Kidney (tissue), 14 donors: ENCODE data around the gene BNC2. TPM values are rescaled to one million over a fixed set of nuclear protein-coding genes. Genes with fewer than 3 reads are reported as not detected.

Experiments
- DNase-seq, 5 donors: peaks; one replicate each; pipeline ENCODE4 v3.0.0-alpha.2; 2013 to 2020
- FAIRE-seq: peaks from 2 replicates; lab custom pipeline; 2012; peaks lifted over from hg19 to GRCh38; lab: Jason Lieb, UNC
- H3K27ac ChIP-seq, 2 donors: one replicate each; pipeline ENCODE4 v1.7.0; 2013; ENCODE audit warnings: low read depth in 2 of 2, low read length in 2 of 2, inconsistent platforms in 1 of 2
- H3K27me3 ChIP-seq: one replicate; pipeline ENCODE4 v1.7.1; 2013; ENCODE audit warnings: low read length, inconsistent platforms; ENCODE audit not compliant: control insufficient read depth, insufficient read depth
- H3K36me3 ChIP-seq, 3 donors: one replicate each; pipeline versions ENCODE4 v1.7.0 to v1.7.1; 2013; ENCODE audit warnings: low read length in 3 of 3, control low read depth in 1 of 3, inconsistent platforms in 1 of 3; ENCODE audit not compliant: insufficient read depth in 3 of 3, control insufficient read depth in 2 of 3
- H3K4me1 ChIP-seq, 3 donors: one replicate each; pipeline versions ENCODE4 v1.7.0 to v1.7.1; 2013; ENCODE audit warnings: low read length in 3 of 3, inconsistent platforms in 1 of 3, low read depth in 1 of 3; ENCODE audit not compliant: control insufficient read depth in 2 of 3, insufficient read depth in 2 of 3
- H3K4me3 ChIP-seq, 3 donors: one replicate each; pipeline versions ENCODE4 v1.7.0 to v1.8.1; 2013; ENCODE audit warnings: low read length in 3 of 3, control low read depth in 1 of 3, inconsistent platforms in 1 of 3
- H3K9ac ChIP-seq, 3 donors: one replicate each; pipeline versions ENCODE4 v1.7.0 to v1.7.1; 2013; ENCODE audit warnings: low read length in 3 of 3, control low read depth in 1 of 3, inconsistent platforms in 1 of 3
- H3K9me3 ChIP-seq, 3 donors: one replicate each; pipeline versions ENCODE4 v1.7.0 to v1.7.1; 2013; ENCODE audit warnings: low read length in 3 of 3, control low read depth in 1 of 3, inconsistent platforms in 1 of 3; ENCODE audit not compliant: control insufficient read depth in 2 of 3, insufficient read depth in 1 of 3
- CTCF ChIP-seq: IDR thresholded peaks from 3 replicates; pipeline ENCODE4 v1.5.1; 2012; ENCODE audit warnings: mild to moderate bottlenecking, moderate library complexity, borderline replicate concordance; ENCODE audit not compliant: insufficient read depth; ENCODE audit errors: extremely low read depth
- intact Hi-C: fragments of 100-400 bp; cut with DNase I; formaldehyde crosslinking; loops from one replicate; pipeline ENCODE4 v1.11.1; 2022
- polyA plus RNA-seq: library from polyadenylated mRNA; stranded (reverse); fragments of 350-450 nt; fragmentation: Illumina TruSeq; extraction: RNeasy Lipid Tissue Mini Kit (QIAGEN cat#74804); gene quantifications from one replicate; pipeline ENCODE4 v1.2.3, GENCODE V29; 2014; ENCODE audit warnings: low read depth, low replicate concordance; ENCODE audit not compliant: insufficient read depth
- total RNA-seq: library from RNA; stranded (reverse); fragmentation: NEBNext Ultra II Directional; extraction: Animal tissue kit (Norgen Biotek cat#: 25700); gene quantifications from one replicate; pipeline ENCODE4 v1.2.1, GENCODE V29; 2021
- donor health status: control.
- donor health status: control.
- donor health status: control.
- donor health status: control.
- donor health status: control.
- donor health status: DM: yes; HTN: yes; CAD: no.
- donor health status: Normal renal cell carcinoma (clear cell type).

Gene BNC2
- total and polyA plus RNA-seq, 2 donors from 2014 or later: 5.4 to 37.9 TPM

- Histone ChIP-seq H3K4me3 (peak overlapping the region; percentile 68 to 78 (median 73)), H3K9me3 (no peaks in the 10 kb centered on the region), H3K9ac (peak overlapping the region; percentile 45 to 86 (median 79)), H3K27ac (peak overlapping the region; percentile 81 to 87), H3K27me3 (no peaks in the 10 kb centered on the region), H3K4me1 (peaks cover 0 to 3% (median 0%) of the 10 kb centered on the region in 3 donors), H3K36me3 (no peaks in the 10 kb centered on the region)
- FAIRE-seq (no peak), DNase-seq (peak; percentile 84 to 93 (median 88))
- intact Hi-C loops: no loop called here
- TF ChIP-seq CTCF: no peak
These were observed 143.6 kb downstream of the BNC2 start for GRCh38 chr9:16726718-16727451.

- intact Hi-C loops: no loop called here
- Histone ChIP-seq H3K36me3 (no peaks in the 10 kb centered on the region), H3K27ac (no peak overlapping the region), H3K27me3 (no peaks in the 10 kb centered on the region), H3K4me1 (no peaks in the 10 kb centered on the region), H3K4me3 (peak overlapping the region; percentile 7 to 68 (median 63)), H3K9me3 (no peaks in the 10 kb centered on the region), H3K9ac (no peak overlapping the region)
- peak in 3 of 5 donors; percentile 30 to 78 (median 65) for DNase-seq
- no peak for TF ChIP-seq CTCF
- no peak for FAIRE-seq
These were observed 144.4 kb downstream of the BNC2 start for GRCh38 chr9:16726029-16726428.

- H3K9ac ChIP-seq: no peak overlapping the region
- intact Hi-C loops: no loop called here
- H3K9me3 ChIP-seq: no peaks in the 10 kb centered on the region
- no peak for TF ChIP-seq CTCF
- H3K36me3 ChIP-seq: no peaks in the 10 kb centered on the region
- peak overlapping the region in 2 of 3 donors; percentile 11 to 68 for H3K4me3 ChIP-seq
- H3K27ac ChIP-seq: peak overlapping the region in 1 of 2 donors; percentile 9
- DNase-seq: no peak
- no peaks in the 10 kb centered on the region for H3K27me3 ChIP-seq
- FAIRE-seq: no peak
- H3K4me1 ChIP-seq: no peaks in the 10 kb centered on the region
These were observed 145.4 kb downstream of the BNC2 start for GRCh38 chr9:16725066-16725465.
